SK-N-SH (cell line): Measurements from ENCODE around the gene ATP5PD.

Source experiments
- CTCF ChIP-seq: fragments of 200-600 bp; sonication (generic); IDR thresholded peaks from 2 replicates; pipeline ENCODE4 v1.6.1; 2017; ENCODE audit warnings: antibody characterized with exemption, mild to moderate bottlenecking, moderate library complexity
- RAD21 ChIP-seq: IDR thresholded peaks from 2 replicates; pipeline ENCODE4 v1.6.1; 2012; ENCODE audit warnings: mild to moderate bottlenecking, low read length
- SIN3A ChIP-seq: IDR thresholded peaks from 2 replicates; pipeline ENCODE4 v1.6.1; 2012; ENCODE audit warnings: low read depth, mild to moderate bottlenecking, low read length, moderate library complexity, borderline replicate concordance
- TF ChIP-seq, protein P1 (sequence below): IDR thresholded peaks from 2 replicates; pipeline ENCODE4 v1.4.0; 2012; ENCODE audit warnings: low read depth, borderline replicate concordance

DNA sequence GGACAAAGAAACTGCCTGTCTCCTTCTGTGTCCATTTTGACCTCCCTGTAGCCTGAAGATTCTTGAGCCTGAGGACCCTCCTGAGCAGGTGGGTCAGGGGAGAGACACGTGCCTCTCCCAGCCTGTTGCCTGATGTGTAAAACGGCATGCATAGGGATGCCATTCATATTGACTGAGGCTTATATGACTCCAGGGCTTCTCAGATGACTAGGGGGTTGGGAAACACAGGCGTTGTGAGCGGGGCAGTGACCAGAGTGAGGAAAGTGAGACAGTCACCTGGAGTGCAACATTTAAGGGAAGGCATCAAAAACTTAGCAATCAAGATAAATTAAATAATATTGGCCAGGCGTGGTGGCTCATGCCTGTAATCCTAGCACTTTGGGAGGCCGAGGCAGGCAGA lies 35.9 kb upstream of the ATP5PD start:
- TF ChIP-seq CTCF (no peak), SIN3A (no peak), RAD21 (no peak)
- TF ChIP-seq, protein P1, sequence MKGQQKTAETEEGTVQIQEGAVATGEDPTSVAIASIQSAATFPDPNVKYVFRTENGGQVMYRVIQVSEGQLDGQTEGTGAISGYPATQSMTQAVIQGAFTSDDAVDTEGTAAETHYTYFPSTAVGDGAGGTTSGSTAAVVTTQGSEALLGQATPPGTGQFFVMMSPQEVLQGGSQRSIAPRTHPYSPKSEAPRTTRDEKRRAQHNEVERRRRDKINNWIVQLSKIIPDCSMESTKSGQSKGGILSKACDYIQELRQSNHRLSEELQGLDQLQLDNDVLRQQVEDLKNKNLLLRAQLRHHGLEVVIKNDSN: no peak
